HUDEP-2 (cell line): Measurements from ENCODE around the gene CT45A2.
"Not testable (repeated sequence)": the region's sequence is repeated elsewhere in the genome, so short reads cannot be mapped to it uniquely, and the experiment has no call there.

ENCODE experiments used
- DNase-seq, 76 experiments: peaks; one replicate each; lab custom pipeline; 2025; ENCODE audit not compliant: unreplicated experiment in 76 of 76; lab: John Stamatoyannopoulos, UW

Gene CT45A2, protein sequence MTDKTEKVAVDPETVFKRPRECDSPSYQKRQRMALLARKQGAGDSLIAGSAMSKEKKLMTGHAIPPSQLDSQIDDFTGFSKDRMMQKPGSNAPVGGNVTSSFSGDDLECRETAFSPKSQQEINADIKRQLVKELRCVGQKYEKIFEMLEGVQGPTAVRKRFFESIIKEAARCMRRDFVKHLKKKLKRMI

GRCh38 chrX:135819912-135820311, at the start of gene CT45A2:
Gene CT45A2, minus strand, starts transcription at chrX:135820012. Its CDS starts 3,747 bp downstream, at chrX:135816265.
- DNase-seq: not testable (repeated sequence)

DNA sequence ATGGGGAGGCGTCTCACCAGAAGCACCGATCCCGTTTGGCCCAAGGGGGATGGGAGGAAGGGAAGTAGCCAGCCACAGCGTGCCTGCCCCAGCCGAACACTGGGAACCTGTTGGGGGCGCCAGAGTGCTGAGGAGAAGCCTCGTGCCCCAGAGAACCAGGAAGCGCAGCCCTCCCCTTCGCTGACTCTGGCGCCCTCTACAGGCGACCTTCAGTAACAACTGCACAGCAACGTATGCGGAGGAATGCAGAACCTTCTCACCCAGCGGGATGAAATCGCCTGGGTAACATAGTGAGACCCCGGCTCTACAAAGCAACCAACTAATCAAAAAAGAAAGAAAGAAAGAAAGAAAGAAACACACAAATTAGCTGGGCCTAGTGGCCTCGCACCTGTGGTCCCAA, 34.6 kb upstream of the CT45A2 start, which contains the start of gene CT45A8:
CT45A8 (minus strand) TSS at position 101 of the 400 bp plus-strand sequence. CDS start 3,755 bp downstream, outside the sequence.
- DNase-seq: not testable (repeated sequence)

DNA sequence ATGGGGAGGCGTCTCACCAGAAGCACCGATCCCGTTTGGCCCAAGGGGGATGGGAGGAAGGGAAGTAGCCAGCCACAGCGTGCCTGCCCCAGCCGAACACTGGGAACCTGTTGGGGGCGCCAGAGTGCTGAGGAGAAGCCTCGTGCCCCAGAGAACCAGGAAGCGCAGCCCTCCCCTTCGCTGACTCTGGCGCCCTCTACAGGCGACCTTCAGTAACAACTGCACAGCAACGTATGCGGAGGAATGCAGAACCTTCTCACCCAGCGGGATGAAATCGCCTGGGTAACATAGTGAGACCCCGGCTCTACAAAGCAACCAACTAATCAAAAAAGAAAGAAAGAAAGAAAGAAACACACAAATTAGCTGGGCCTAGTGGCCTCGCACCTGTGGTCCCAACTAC, 17.4 kb upstream of the CT45A2 start, which contains the start of gene CT45A7:
CT45A7 (minus strand) TSS at position 101 of the 400 bp plus-strand sequence. CDS start 3,747 bp downstream, outside the sequence.
- not testable (repeated sequence) for DNase-seq

GRCh38 chrX:135802687-135803086, 17.1 kb downstream of the CT45A2 start, which contains the start of gene CT45A6:
Gene CT45A6, minus strand, starts transcription at chrX:135802787. Its CDS starts 3,794 bp downstream, at chrX:135798993.
- DNase-seq: not testable (repeated sequence)

GRCh38 chrX:135785403-135785802, 34.4 kb downstream of the CT45A2 start, which contains the start of gene CT45A5:
Gene CT45A5, minus strand, starts transcription at chrX:135785503. Its CDS starts 3,774 bp downstream, at chrX:135781729.
- not testable (repeated sequence) for DNase-seq

- DNase-seq: not testable (repeated sequence)
Measured at GRCh38 chrX:135768091-135768490, 51.7 kb downstream of the CT45A2 start, which contains the start of gene CT45A3. Gene CT45A3, minus strand, starts transcription at chrX:135768191. Its CDS starts 3,747 bp downstream, at chrX:135764444.
